HG03558 (cell line): Measurements from ENCODE around the gene ITPK1.
"Not testable (repeated sequence)": the region's sequence is repeated elsewhere in the genome, so short reads cannot be mapped to it uniquely, and the experiment has no call there.

ENCODE experiments used
- ATAC-seq: cut with Tn5 transposase; IDR thresholded peaks from one replicate; pipeline ENCODE4 v1.9.1; 2021; ENCODE audit warnings: moderate number of reproducible peaks; ENCODE audit not compliant: unreplicated experiment; ENCODE audit errors: extremely low read depth

The ITPK1 gene

DNA sequence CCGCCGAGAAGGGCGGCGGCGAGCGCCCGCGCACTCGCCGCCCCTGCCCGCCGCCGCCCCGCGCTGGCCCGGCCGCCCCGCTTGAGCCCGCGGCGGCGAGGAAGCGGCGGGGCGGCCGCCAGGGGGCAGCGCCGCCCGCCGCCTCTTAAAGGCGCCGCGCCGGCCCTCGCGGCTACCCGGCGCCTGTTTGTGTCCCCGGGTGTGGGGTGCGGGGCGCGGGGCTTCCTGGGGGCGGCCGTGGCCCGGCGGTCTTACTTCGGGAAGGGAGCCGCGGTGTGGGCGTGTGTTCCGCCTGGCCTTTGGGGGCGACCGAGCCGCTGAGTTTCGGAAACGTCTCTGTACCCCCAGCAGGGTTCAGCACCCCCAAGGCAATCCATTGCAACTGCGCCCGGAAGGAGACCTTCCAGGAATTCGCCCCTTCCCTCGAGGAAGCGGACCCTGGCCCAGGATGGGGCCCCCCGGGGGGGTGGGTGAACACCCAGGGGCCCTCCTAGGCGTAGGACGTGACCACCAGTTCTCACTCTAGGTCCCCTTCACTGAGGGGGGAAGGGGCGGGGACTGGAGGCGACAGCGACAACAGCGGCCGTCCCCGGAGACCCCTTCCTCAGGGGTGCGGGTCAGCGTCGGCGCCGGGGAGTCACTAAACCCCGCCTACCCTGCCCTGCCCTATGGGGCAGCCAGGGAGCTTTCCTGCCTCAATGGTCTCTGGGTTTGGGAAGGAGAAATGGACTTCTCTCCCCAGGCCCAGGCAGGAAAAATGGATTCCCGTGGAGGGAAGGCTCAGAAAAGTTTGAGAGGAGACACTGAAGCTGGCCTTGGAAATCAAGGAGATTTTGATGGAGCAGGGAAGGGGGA is at the start of gene ITPK1:
Gene ITPK1 (minus strand): TSS at position 105 of the 855 bp plus-strand sequence. CDS start 762 bp downstream, outside the sequence.
- ATAC-seq = peak; percentile 25

DNA sequence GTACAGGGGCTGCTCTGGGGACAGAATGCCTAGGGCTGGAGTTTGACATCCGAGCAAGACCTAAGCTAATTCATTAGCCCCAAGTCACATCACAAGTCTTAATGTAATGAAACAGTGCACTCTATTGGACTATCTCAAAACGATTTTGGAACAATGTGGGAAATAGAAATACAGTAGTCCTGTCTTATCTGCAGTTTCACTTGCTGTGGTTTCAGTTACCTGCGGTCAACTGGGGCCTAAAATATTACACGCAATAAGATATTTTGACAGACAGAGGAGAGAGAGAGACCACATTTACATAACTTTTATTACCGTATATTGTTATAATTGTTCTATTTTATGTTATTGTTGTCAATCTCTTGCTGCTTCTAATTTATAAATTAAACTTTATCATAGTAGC is 47.8 kb upstream of the ITPK1 start:
- ATAC-seq = no peak

DNA sequence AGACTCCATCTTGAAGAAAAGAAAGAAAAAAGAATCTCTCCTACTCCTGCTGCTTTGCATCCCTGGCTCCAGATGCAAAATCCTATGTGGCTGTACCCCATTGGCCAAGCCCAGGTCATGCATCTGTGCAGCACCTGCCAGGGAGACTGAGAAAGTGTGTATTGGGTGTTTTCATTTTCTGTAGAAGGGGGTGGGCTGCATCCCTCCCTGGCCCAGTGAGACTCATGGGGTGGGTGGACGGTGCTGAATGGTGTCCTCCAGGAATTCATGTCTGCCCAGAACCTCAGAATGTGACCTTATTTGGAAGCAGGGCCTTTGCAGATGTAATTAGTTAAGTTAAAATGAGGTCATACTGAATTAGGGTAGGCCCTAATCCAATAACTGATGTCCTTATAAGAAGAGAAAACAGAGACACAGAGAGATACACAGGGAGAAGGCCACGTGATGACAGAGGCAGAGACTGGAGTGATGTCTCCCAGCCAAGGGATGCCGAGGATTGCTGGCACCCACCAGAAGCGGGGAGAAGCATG is 45.8 kb upstream of the ITPK1 start:
- no peak for ATAC-seq

DNA sequence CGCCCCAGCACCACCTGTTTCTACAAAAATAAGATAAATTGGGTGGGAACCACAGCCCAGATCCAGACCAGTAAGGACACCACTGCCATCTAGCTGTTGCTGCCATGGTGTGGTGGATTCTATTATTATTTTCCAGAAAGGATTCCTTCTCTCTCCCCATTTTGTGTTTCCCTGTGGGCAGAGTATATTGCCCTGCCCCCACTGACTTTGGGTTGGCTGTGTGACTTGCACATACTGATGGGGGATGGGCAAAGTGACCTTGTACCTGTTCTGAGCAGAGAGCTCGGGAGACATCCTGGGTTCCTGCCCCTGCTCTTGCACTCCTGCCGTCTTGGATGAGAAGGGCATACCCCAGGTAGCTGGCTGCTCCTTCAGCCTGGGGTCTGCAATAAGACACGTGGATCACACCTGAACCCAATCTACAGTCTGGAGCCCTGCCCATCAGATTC is 44.7 kb upstream of the ITPK1 start:
- ATAC-seq = no peak

DNA sequence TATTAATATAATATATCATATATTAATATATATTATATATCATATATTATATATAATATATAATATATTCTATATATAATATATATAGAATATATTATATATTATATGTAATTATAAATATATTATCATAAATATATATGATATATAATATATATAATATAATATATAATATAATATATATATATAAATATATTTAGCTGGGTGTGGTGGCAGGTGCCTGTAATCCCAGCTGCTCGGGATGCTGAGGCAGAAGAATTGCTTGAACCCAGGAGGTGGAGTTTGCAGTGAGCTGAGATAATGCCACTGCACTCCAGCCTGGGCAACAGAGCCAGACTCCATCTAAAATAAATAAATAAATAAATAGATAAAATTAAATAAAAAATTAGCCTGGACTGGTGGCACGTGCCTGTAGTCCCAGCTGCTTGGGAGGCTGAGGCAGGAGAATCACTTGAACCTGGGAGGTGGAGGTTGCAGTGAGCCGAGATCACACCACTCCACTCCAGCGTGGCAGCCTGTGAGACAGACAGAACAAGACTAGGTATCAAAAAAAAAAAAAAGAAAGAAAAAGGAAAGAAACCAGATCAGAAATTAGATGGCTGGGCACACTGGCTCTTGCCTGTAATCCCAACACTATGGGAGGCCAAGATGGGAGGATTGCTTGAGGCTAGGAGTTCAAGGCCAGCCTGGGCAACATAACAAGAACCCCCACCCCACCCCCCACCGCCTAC is 44.1 kb upstream of the ITPK1 start:
- ATAC-seq = not testable (repeated sequence)

DNA sequence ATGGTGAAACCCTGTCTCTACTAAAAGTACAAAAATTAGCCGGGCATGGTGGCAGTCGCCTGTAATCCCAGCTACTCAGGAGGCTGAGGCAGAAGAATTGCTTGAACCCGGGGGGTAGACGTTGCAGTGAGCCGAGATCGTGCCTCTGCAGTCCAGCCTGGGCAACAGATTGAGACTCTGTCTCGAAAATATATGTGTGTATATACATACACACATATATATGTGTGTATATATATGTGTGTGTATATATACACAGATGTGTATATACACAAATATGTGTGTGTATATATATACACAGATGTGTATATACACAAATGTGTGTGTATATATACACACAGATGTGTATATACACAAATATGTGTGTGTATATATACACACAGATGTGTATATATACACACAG is 42.6 kb upstream of the ITPK1 start:
- ATAC-seq = not testable (repeated sequence)

DNA sequence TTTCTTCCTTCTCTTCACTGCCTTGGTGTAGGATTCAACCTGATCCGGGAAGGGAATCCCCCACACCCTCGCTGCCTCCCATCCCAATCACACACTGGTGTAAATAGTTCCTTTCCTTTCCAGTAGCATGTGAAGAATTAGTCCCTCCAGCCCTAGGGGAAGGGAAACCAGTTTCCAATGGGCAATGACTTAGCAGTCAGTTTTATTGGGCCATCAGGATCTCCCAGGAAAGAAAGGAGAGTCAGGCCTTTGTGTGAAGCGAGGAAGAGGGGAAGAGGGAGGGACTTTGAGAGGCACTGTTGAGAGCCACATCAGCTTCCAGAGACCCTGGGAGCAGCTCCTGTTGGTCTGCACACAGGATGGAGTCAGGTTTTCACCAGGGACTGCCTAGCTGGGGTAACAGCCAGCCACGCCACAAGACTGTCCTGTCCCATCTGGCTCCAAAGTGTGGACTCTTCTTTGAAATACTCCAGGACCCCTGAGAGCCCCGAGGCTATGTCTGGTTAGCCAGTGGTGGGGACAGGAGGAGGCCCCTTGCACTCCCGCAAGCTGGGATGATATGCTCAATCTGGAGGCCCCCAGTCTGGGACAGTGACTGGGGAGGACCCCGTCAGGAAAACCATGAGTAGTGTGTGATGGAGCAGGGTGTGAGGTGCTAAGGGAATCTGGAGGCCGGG is 41.1 kb upstream of the ITPK1 start:
- no peak for ATAC-seq

DNA sequence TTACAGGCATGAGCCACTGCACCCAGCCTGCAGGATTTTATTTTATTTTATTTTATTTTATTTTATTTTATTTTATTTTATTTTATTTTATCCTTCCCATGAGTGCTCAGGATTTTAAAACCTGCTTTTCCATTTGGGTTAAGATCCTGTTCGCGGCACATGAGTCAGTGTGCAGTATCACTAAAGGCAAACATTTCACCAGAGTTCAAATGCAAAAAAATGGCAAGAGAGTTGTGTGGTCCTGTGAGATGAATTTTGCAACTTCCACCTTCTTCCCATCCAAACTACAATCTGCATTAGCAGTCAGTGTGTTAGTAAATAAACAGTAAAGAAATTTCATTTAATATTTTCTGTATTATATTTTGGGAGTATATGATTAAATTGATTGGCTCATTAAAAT is 39.9 kb upstream of the ITPK1 start:
- no peak for ATAC-seq

DNA sequence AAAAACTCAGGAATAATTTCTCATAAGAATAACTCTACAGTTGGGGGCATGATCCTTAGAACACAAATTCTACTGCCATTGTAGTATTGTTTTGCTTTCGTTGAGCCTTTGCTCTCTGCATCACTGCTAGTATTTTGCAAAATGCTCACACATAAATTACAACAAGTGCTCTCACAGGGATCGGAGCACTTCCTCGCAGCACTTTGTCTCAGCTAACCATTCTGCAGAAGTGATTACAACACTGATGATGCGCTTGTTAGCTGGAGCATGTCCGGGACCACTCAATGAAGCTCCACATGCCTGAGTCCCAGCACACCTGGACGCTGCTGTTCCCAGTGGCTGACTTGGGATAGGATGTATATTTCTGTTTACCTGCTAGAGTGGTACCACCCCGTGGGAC is 37.4 kb upstream of the ITPK1 start:
- ATAC-seq = no peak

DNA sequence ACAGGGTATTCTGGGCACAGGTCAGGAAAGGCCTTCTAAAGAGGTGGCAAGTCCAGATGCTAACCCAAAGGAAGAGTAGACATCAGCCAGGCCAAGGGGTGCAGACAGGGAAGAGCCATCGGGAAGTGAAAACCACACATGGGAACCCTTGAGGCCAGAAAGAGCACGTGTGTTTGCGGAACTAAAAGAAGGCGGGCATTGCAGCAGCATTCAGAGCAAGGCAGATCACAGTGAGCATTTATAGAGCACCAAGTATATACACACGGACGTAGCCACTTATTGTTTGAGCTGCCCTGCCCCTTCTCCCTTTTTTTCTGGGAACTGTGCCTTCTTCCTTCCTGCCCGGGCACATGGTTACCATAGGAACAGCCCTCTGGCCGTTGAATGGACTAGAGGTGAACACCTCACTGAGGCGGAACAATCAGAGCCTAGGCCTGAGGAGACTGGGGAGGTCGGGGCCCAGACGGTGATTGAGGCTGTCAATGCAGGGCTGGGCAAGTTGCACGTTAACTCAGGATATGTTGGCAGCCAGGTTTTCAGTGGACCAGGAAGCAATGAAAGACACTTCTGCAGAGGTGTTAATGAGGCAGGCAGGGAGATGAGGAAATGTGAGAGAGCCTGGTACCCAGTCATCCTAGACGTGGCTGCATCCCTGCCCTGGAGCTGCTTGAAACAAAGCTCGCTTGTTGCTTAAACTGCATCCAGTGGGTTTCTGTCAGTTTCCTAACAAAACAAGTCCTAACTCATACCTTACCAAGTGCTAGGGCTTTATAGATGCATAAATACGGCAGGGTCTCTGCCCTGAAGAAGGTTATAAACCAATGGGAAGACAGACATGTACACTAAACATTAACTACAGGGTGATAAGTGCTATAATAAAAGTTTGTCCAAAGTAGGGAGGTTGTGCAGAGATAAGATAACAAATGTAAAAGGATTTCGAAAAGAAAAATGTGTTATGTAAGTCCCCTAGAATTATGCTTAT is 34.8 kb upstream of the ITPK1 start:
- ATAC-seq = no peak

DNA sequence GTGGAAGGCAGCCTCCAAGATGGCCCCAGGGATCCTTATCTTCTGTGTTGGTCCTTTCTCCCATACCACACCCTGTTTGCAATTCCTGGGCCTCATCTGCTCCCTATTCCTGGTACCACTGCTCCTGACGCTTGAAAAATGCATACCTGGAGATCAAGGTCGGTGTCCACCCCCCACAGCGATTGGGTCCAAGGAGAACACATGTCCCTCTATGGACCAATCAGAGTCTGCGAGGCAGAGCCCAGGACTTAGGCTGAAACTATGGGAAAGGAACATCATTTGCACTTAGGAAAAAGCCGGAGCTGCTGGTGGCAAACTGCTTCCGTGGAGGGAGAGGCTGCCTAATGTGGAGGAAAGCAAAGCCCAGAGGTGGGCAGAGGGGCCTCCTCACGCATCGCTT is 33.3 kb upstream of the ITPK1 start:
- ATAC-seq = no peak

DNA sequence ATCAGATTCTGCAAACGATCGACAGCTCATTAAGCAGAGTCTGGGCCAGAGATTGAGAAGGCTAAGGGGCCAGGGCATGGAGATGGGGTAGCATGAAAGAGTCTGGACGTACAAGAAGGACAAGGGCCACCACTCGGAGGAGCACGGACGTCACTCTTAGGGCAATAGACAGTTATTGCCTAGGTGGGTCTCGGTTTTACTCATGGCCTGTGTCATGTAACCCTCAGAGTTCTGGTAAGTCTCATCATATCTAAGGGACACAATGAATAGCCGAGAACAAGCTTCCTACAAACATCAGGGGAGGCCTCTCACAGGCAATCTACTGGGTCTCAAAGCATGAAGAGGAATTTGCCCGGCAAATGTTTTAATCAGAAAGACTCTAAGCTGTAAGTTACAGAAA is 30.4 kb upstream of the ITPK1 start:
- ATAC-seq = no peak

DNA sequence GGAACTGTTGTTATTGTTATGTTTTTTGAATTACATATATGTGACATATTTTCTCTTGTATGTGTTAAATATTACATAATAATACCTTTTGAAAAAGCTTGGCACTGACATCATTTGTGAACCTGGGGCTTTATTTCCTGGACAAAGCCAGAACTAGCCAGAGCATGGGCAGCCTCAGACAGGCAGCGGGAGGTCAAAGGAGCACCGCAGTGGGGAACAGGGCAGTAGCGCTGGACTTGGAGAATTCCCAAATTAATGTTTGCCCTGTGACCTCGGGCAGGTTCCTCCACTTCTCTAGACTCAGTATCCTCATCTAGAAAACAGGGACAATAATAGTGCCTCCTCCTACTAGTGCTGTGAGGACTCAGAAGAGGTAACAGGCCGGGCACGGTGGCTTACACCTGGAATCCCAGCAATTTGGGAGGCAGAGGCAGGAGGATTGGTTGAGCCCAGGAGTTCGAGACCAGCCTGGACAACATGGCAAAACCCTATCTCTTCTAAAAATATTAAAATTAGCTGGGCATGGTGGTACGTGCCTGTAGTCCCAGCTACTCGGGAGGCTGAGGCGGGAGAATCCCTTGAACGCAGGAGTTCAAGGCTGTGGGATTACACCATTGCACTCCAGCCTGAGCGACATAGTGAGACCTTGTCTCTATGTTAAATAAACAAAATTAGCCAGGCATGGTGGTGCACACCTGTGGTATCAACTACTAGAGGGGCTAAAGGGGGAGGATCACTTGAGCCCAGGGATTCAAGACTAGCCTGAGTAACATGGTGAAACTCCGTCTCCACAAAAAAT is 27.3 kb upstream of the ITPK1 start:
- ATAC-seq = no peak

DNA sequence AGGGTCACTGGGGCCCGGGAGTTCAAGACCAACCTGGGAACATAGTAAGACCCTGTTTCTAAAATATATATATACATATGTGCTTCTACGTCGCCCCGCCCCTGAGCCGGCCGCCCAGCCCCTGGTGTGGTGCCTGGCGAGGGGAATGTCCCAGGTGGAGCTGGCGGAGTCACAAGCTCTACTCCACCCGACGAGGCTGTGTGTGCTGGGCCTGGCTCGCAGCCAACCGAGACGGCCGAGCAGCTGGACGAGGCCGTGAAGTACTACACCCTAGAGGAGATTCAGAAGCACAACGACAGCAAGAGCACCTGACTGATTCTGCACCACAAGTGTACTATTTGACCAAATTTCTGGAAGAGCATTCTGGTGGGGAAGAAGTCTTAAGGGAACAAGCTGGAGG is 22.1 kb upstream of the ITPK1 start:
- ATAC-seq = no peak

DNA sequence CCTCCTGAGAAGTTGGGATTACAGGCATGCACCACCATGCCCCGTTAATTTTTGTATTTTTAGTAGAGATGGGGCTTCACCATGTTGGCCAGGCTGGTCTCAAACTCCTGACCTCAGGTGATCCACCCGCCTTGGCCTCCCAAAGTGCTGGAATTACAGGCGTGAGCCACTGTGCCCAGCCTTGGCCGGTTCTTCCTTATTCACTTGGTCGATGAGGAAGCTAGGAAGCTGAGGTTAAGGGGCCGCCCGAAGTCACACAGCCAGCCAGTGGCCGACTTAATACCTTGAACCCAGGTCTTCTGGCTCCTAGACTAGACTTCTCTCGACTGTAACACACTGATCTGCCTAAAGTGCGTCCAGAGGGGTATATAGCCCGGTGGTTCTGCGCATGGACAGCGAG is 20.8 kb upstream of the ITPK1 start:
- not testable (repeated sequence) for ATAC-seq

DNA sequence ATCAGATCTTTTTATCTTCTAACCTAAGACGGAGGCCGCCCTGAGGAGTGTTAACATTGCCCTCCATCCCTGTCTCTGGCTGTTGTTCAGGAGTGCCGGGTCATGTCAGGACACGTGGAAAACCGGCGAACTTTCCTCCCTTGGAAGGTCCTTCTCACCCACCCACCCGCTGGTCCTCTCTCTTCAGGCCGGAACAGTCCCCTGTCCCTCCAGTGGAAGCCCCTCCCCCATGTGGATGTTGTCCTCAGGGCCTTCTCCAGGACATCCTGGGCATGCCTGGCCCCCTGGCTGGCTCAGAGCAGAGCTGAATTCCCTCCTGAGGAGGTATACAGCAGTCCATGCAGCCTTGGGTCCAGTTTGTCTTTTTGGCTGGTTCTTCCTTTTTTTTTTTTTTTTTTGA is 20.3 kb upstream of the ITPK1 start:
- no peak for ATAC-seq

DNA sequence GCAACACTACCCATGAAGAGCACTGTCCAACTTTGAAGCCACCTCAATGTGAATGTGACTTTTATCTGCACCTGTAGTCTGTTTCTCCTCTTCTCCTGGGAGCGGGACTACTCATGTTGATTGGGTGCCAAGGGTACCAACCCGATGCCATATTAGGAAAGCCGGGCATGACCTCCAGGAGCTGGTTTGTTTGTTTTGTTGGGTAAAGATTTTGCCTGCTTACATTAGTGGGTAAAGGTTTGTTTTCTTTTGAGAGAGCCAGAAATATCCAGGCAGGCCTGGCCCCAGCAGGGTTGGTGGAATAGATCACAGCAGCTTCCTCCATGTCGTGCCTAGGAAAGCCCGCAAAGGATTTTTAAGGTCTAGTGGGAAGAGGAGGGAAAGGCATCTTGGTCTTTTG is 19.7 kb upstream of the ITPK1 start:
- no peak for ATAC-seq

DNA sequence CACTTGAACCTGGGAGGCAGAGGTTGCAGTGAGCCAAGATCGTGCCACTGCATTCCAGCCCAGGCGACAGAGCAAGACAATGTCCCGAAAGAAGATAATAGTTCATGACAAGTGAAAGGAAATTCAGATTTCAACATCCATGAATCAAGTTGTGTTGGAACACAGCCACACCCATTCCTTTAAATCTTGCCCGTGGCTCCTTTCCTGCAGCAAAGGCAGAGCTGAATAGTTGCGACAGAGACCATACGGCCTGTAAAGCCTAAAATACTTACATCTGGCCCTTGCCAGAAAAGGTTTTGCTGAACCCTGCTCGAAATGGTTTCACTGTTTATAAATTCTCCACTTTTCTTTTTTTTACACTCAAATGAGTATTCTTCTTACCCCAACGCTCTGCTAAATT is 17.7 kb upstream of the ITPK1 start:
- ATAC-seq = no peak
